ENCODE measurements around the gene DMKN. TPM values are rescaled to one million over a fixed set of nuclear protein-coding genes. Genes with fewer than 3 reads are reported as not detected.

DMKN gene
- total and polyA plus RNA-seq, 7 donors: 5.5 to 39.0 (median 15.8) TPM

DNA sequence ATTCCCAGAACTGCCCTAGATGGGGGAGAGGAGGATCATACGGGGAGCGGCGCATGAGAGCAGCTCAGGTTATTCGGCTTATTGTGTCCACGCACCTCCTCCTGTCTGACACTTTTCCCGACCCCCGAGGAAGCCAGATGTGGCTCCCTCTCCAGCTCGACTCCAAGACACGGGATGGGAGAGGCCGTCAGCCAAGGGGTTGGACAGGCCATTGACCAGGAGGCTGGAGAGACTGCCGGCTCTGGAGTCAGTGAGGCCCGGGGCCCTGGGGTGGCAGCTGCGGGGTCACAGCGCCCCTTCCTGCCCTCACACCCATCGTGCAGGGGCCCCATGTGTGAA lies 2.9 kb downstream of the DMKN start:
- WGBS, 2 donors: 10 to 11% methylated on average over 15 of the region's 15 CpGs
- peaks cover 8 to 88% (median 61%) of the 10 kb centered on the region in 3 donors for H3K27me3 ChIP-seq
- no peaks in the 10 kb centered on the region for H3K9me3 ChIP-seq
- peaks cover 0 to 15% (median 11%) of the 10 kb centered on the region in 4 donors for H3K4me1 ChIP-seq
- no peak overlapping the region for H3K27ac ChIP-seq
- no peak for DNase-seq
- TF ChIP-seq POLR2AphosphoS5 (IDR thresholded peaks at IDR 0.05) (no peak), EP300 (IDR thresholded peaks at IDR 0.05) (no peak), CTCF (IDR thresholded peaks at IDR 0.05) (peak in 2 of 4 experiments; percentile 2 to 14)
- H3K4me3 ChIP-seq: peak overlapping the region in 3 of 4 donors; percentile 27 to 37 (median 33)
- no peaks in the 10 kb centered on the region for H3K36me3 ChIP-seq
- intact Hi-C loops (cut with DNase I): no loop called here

DNA sequence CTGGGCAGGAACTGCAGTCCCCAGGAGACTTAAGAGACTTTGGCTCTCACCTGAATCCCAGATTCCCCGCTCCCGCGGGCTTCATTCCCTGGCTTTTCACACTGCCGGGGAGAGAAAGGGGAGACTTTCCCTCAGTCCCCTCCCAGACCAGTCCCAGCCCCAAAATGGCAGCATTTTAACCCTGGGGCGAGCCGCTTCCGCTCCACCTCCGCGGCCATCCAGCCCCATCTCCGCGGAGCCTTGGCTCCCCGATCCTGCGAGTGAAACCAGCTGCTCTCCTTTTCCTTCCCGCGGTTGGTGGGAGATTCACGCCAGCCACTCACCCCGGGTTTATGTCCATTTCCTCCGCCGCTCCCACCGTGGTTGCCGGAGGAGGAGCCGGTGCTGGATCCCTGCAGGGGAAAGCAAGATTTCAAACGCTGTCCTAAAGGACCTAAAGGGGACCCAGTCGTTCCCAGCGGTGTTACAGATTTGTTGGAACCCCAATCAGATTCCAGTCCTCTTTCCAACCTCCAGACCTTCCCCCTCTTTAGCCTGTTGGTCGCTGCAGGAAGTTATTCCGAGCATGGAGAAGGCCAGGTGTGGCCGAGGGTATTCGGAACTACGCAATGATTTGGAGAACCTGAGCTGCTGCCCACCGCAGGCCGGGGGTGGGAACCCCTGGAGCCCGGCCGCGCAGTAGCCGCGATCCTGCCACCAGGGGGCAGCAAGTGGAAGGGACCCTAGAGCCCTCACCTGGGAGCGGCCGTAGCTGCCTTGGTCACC lies 3.4 kb downstream of the DMKN start:
- intact Hi-C loops (cut with DNase I): no loop called here
- DNase-seq: peak; percentile 83
- no peaks in the 10 kb centered on the region for H3K9me3 ChIP-seq
- 0 to 1% methylated on average over 39 of the region's 39 CpGs for WGBS, 2 donors
- peaks cover 8 to 85% (median 61%) of the 10 kb centered on the region in 3 donors for H3K27me3 ChIP-seq
- peaks cover 0 to 15% (median 11%) of the 10 kb centered on the region in 4 donors for H3K4me1 ChIP-seq
- H3K4me3 ChIP-seq: peak overlapping the region; percentile 11 to 37 (median 30)
- H3K27ac ChIP-seq: peak overlapping the region in 3 of 4 donors; percentile 6 to 27 (median 15)
- TF ChIP-seq POLR2A (IDR thresholded peaks at IDR 0.05) (no peak), POLR2AphosphoS5 (IDR thresholded peaks at IDR 0.05) (no peak), EP300 (IDR thresholded peaks at IDR 0.05) (no peak), CTCF (IDR thresholded peaks at IDR 0.05) (peak; percentile 72 to 87 (median 80))
- H3K36me3 ChIP-seq: no peaks in the 10 kb centered on the region

DNA sequence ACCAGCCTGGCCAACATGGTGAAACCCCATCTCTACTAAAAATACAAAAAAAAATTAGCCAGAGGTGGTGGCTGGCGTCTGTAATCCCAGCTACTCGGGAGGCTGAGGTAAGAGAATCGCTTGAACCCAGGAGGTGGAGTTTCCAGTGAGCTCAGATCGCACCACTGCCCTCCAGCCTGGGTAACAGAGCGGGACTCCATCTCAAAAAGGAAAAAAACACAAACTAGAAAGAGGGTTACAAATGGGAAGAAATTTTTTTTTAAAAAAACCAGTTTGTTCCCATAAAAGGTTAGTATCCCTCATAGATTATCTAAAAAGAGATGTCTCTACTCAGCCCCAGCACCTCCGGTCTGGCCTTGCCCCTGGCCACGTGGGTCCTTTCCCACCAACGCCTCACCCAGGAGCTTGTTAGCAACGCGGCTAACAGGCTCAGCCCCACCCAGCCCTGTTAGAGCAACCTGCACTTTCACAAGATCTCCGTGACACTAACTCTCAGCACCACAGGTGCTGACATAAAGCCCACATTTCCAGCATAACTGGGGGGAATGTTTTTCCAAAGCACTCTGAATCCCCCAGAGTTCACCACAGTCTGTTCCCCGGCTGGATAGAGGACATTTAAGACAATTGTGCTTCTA lies 4.3 kb downstream of the DMKN start:
- Histone ChIP-seq H3K27me3 (peaks cover 8 to 76% (median 57%) of the 10 kb centered on the region in 3 donors), H3K4me3 (no peak overlapping the region), H3K36me3 (no peaks in the 10 kb centered on the region), H3K27ac (peak overlapping the region in 1 of 4 donors; percentile 15), H3K4me1 (peaks cover 0 to 15% (median 11%) of the 10 kb centered on the region in 4 donors), H3K9me3 (no peaks in the 10 kb centered on the region)
- whole genome bisulfite sequencing, 2 donors: 22 to 32% methylated on average over 12 of the region's 12 CpGs
- DNase-seq: no peak
- intact Hi-C loops (cut with DNase I): no loop called here
- TF ChIP-seq POLR2A (IDR thresholded peaks at IDR 0.05) (no peak), POLR2AphosphoS5 (IDR thresholded peaks at IDR 0.05) (no peak), EP300 (IDR thresholded peaks at IDR 0.05) (no peak), CTCF (IDR thresholded peaks at IDR 0.05) (no peak)

DNA sequence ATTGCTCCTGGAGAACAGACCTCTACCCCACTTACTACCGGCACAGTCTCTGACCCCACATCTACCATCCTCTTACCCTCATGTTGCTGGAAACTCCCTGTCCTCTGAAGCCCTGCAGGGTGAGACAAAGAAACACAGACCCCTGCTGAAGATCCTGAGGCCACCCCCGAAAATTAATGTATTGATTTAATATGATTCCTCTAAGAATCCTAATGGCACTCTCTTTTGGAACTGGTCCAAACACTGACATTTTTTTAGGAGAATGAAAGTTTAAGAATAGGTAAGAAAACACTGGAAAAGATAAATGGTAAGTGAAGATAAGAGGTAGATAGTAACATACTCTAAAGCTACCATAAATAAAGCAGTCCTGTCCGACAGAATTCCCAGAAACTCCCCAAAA lies 5.3 kb downstream of the DMKN start:
- no peak overlapping the region for H3K4me3 ChIP-seq
- TF ChIP-seq EP300 (IDR thresholded peaks at IDR 0.05) (no peak), CTCF (IDR thresholded peaks at IDR 0.05) (no peak), POLR2A (IDR thresholded peaks at IDR 0.05) (no peak), POLR2AphosphoS5 (IDR thresholded peaks at IDR 0.05) (no peak)
- peaks cover 0 to 15% (median 11%) of the 10 kb centered on the region in 4 donors for H3K4me1 ChIP-seq
- intact Hi-C loops (cut with DNase I): no loop called here
- no peaks in the 10 kb centered on the region for H3K36me3 ChIP-seq
- no peak overlapping the region for H3K27ac ChIP-seq
- no peak for DNase-seq
- H3K9me3 ChIP-seq: no peaks in the 10 kb centered on the region
- H3K27me3 ChIP-seq: peaks cover 8 to 66% (median 47%) of the 10 kb centered on the region in 3 donors
- 93 to 95% methylated on average over 3 of the region's 3 CpGs for WGBS, 2 donors
